ENCODE results near the gene CELA1.

The CELA1 gene

DNA sequence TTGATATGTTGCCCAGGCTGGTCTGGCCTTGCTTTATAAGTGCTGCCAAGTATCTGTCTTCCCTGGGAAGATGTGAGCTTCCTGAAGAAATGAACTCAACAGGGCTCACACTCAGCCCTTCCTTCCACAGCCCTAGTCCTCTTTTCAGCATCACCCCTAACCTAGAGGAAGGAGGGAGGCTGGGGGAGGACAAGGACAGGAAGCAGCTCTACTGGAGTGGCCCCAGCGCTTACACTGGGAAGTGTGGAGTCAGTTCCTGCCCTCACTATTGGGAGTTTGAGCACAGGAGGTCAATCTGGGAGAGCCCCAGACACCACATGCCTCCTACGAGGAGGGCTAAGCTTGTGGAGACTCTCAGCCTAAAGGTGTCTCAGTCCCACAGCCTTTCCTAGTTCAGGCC, 27.9 kb upstream of the CELA1 start:
- no peak for DNase-seq

DNA sequence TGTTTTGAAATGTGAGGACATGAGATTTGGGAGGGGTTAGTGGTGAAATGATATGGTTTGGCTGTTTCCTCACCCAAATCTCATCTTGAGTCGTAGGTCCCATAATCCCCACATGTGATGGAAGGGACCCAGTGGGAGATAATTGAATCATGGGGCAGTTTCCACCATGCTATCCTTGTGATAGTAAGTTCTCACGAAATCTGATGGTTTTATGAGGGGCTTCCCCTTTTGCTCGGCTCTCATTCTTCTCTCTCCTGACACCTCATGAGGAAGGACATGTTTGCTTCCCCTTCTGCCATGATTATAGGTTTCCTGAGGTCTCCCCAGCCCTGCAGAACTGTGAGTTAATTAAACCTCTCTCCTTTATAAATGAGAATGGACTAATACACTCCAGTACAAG, 26.7 kb upstream of the CELA1 start:
- no peak for DNase-seq

DNA sequence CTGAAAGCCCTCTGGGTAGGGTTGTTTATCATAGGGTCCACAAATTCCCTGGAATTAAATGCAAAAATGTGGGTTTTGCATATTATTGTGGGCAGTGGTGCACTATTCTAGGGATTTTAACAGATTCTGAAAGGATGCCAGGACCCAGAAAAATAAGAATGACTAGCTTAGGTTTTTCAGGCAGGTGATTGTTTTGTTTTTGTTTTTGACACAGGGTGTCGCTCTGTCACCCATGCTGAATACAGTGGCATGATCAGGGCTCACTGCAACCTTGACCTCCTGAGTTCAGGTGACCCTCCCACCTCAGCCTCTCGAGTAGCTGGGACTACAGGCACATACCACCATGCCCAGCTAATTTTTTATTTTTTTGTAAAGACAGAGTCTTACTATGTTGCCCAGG, 25.5 kb upstream of the CELA1 start:
- no peak for DNase-seq

DNA sequence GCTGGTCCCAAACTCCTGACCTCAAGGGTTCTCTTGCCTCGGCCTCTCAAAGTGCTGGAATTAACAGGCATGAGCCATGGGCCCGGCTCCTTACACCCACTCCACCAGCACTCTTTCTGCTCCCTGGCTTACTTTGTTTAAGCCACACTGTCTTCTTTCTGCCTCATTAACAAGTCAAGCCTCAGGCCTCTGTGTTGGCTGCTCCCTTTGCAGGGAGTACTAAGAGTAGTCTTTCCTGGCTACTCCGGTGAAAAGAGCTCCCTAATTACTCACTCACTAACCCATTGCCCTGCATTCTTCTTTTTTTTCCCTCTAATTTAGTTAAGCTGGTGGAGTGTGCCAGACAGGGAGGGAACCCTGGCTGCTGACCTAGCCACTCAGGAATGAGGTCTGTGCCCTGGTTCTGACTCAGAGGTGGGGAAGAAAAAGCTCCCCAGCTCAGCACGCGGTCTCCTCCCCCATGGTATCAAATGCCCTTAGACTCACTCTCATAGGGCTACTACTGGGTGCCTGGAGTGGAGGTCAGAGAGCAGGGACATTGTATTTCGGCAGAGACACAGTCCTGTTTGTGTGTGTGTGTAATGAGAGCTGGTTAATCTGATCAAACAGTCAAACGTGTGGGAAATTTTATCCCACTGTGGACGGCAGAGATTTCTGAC, 24.9 kb upstream of the CELA1 start:
- DNase-seq = no peak

DNA sequence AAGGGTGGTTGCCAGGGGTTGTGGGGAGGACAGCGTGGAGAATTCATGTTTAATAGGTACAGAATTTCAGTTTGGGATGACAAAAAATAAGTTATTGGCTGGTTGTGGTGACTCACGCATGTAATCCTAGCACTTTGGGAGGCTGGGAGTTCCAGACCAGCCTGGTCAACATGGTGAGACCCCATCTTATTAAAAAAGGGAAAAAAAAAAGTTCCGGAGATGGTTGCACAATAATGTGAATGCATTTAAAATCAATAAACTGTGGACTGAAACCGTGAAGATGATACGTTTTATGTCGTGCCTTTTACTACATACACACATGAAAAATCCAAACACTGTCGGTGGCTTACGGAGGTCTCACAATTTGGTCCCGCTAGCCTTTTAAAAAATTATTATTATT, 24.2 kb upstream of the CELA1 start:
- DNase-seq = no peak

DNA sequence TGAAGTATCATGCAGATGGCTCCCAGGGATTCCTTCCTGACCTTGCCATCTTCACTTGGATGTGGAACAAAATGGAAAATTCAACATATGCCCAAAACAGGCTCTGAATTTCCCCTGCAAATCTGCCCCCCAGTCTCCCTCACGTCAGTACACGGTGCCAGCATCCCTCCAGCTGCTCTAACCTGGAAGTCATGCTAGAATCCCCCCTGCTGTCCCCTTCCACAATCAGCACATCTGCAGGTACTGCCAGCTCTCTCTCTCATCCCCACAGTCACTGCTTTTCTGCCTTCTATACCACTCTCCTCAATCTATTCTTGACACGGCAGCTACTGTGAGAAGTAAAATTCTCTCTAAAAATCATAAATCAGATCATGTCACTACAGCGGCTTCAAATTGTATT, 23.1 kb upstream of the CELA1 start:
- no peak for DNase-seq

DNA sequence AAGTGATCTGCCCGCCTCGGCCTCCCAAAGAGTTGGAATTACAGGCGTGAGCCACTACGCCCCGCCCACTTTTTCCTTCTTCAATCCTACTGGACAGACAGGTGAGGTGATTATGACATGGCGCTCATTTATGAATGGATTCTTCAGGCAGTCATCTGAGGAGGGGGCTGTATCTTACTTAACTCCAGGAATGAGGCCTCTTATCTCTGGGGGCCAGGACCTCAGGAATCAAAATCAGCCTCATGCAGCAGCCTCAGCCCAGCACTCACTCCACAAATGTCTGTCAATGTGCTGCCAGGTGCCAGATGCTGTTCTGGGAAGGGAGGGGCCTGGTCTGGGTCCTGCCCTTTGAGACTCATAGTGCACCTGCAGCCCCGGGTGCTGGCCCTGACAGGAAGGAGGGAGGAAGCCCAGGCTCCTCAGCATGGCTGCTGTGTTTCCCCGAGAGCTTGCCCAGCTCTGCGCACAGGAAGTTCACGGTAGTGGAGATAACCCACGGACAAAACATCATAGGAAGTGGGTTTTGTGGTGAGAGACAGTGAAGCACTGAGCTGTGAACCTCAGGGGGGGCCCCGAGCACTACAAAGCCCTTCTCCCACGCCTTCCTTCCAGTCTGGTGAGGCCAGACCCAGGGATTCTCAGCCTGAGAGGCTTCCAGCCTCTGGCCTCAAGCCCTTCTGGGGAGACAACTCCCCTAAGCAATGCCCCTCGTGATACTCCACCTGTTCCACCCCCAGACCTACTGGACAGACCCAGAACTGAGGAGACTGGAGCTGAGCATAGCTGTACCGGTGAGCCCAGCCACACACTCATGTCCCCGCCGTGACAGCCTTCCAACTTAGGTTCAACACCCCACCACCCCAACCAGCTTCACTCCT, 22.4 kb upstream of the CELA1 start:
- DNase-seq = peak; percentile 64

DNA sequence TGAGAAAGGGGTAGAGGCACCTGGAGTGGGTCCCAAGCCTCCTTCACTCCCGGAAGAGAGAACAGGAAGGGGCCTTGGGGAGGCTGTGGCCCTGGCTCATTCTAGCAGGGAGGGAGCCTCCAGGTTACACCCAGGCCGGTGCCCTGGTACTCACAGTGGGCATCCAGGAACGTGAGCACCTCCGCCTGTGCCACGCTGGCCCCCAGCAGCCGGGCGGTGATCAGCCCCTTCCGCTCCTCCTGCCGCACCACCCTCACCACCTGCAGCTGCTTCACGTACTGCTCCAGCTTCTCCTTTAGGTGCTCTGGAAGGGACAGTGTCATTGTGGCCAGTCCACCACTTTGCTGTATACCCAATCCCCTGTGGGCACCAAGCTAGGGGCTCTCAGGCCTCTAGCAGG, 18.8 kb upstream of the CELA1 start:
- DNase-seq = no peak

DNA sequence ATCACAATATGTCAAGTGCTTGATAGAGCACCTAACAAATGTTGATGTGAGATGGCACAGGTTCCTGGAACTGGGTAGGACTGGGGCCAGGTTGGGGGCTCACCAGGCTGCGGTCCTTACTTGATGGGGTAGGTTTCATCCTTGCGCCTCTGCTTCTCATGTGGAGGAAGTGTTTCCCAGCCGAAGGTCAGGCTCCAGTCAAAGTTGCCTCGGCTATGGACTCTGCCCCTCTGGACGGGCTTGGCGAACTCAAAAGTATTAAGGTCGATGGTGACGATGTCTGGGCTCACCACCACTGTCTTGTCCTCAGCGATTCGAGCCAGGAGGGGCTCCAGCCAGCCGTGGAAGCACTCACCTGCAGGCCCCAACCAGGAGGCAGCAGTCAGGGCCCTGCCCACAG, 17.5 kb upstream of the CELA1 start:
- DNase-seq = no peak

DNA sequence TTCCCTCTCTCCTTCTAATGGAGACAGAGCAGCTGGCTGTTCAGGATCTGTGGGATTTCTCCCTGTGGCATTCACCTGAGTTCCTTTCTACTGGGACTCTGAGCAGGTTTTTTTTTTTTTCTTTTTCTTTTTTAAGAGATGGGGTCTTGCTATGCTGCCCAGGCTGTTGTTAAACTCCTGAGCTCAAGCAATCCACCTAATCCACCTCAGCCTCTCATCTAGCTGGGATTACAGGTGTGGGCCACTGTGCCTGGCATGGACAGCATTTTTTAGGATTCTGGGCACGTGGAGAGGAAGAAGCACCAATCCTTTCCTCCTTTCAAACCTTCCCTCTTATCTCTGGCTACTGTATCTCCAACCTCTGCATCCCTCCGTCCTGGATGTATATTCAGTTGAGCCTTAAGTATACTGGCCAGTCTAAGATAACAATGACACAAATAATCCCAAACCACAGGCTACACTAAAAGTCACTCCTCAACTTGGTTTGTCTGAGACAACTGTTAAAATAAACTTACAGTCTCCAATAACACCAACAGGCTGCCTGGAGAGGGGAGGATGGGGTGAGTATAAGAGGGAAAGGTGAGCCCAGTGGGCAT, 16.4 kb upstream of the CELA1 start:
- no peak for DNase-seq

DNA sequence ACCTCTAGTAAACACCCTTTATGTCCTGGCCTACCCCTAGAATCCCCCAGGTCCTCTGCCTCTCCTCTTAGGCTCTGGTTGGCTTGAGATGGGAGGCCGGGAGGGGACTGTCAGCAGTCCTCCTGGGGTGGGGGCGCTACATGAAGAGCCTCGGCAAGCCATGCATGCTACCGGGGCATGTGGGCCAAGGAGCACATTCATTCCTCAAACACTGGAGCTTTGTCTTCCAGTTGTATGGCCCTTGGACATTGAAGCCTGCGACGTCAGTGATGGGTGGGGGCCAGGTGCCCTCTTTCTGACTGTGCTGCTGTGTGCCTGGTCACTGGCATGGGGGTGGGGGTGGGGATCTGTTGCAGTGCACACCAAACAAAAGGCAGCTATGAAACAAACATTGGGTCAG, 15.8 kb upstream of the CELA1 start:
- no peak for DNase-seq

DNA sequence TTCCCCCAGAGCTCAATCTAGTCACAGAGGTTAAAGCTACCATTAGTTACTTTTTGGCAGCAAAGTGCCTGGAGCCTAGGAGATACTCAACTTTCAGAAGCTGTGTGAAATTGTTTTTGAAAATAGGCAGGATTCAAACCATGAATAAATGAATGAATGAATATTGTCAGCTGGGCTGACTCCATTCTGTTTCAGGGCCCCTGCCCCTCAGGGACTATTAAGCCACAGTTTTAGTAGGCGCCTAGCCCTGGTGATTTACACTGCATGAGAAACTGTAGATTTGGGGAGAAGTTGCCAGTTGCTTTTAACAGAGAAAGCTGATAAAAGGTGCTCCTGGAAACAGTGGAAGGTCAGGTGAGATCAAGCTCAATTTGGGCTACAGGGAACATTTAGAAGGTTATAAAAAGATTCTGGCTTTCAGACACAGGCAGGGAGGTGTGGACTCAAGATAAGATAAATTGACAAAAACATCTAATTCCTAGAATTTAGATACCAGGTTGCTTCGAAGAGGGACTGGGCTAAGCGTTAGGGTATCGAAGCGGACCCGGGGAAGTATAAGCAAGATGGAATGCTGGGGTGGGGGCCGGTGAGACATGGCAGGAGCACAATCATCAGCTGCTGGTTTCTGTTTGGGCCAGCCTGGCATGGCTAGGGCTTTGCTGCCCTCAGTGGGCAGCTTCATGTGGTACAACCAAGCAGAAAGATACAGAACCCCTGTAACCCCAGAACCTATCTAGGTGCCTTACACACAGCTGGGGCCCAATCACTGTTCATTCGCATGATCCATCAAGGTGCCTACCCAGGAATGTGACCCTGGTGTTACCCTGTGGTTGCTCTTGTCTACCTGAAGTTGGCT, 14.9 kb upstream of the CELA1 start:
- DNase-seq = no peak

DNA sequence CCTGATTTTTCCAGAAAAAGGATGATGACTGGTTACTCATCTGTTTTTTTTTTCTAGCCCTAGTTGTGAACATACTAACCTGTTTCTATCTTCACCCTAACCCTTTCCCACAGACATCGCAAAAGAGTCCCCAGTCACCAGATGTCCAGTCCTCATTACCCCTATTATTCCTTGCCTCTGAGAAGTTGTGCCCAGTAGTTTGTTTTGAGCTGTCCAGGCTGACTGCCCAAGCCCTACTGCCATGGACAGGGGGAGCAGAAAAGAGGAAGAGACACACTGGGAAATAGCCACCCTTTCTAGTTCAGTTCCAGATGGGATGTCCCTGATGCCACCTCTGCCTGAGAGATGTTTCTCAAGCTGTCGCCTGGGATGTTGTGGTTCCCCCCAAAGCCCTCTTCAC, 13.8 kb upstream of the CELA1 start:
- DNase-seq = no peak

DNA sequence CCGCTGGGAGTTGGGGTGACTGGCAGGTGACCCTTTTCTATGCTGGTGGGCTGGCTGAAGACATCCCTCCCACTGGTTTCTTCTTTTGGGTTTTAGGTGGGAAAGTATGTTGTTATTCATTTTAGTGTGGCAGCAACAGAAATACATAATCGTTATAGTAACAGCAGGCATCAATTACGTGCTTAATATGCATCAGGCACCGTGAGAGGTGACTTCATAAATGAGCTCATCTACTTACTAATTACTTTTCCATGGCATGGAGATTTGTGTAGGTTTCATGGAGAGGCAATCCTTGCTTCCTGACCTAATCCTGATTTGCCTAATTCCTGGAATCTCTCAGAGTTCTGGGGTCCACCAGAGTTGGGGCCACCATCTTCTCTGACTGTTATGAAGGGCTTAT, 13.4 kb upstream of the CELA1 start:
- DNase-seq = no peak

DNA sequence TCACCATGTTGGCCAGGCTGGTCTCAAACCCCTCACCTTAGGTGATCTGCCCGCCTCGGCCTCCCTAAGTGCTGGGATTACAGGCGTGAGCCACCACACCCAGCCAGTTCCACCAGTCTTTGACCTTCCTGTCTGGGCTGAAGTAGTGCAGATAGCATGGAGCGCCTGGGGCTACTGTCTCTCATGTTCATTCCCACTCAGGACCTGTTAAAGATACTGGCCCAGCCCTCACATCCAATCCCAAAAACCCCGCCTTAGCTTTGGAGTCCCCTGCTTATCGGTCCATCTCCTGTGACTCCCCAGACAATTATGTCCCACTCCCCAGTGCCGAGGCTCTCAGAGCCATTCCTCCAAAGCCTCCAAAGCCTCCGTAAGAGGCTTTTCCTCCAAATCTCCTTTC, 12.0 kb upstream of the CELA1 start:
- no peak for DNase-seq

DNA sequence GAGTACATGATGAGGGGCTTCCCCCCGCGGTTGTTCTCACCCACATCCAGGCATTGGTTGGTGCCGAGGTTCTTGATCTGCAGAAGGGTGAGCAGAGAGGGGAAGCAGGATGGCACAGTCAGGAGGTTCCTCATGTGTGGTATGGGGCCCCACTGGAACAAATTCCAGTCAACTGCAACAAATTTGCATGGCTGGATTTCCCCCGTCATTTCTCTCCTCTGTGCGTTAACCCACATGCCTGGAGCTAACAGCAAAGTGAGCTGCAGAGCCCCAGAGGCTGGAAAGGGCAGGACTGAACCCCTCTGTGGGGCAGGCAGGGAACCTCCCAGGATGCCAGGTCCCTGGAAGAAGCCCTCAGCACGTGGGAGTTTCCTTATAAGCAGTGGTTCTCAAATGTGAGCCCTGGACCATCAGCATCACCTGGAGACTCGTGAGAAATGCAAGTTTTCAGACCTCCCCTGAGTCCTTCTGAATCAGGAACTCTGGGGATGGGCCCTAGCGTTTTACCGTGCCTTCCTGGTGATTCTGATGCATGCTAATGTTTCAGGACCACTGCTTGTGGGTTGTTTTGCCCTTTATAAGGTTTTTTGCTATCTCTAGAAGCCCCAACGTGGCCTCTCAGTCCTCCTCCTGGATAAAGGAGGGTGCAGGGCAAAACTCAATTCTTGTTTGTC, 11.0 kb upstream of the CELA1 start:
- no peak for DNase-seq

DNA sequence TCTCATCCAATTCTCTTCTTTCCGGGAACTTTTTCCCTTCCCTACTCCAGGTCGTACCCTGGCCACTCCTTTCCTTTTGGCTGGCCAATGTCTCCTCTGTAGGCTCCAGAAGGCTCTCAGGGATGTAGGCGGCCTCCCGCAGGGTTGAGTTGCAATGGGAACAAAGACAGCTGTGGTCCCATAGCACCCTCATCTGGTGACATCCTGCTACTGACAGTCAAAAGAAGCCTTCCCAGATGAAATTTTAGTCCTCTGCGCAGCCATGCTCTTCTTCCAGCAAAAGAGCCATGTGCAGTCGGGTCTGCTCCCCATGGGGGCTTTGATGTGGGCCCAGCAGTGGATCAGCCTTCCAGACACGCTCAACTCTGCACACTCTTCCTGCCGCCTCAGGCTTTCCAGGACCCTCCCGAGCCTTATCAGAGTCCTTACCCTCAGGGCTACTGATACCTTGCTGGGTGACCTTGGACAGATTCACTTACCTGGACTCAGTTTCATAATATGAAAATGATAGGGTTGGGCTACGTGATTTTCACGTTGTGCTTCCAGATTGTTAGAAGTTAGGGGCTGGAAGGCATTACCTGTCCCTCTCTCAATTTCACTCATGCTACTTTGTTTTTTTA, 5.5 kb upstream of the CELA1 start:
- DNase-seq = no peak

DNA sequence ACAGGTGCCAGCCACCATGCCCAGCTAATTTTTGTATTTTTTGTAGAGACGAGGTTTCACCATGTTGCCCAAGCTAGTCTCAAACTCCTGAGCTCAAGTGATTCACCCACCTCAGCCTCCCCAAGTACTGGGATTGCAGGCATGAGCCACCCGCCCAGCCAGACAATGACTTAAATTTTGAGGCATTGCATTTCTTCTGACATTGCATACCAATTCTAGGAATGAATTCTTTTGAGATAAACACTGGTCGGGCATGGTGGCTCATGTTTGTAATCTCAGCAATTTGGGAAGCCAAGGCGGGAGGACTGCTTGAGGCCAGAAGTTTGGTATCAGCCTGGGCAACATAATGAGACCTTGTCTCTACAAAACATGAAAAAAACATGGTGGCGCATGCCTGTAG, 2.5 kb upstream of the CELA1 start:
- no peak for DNase-seq

DNA sequence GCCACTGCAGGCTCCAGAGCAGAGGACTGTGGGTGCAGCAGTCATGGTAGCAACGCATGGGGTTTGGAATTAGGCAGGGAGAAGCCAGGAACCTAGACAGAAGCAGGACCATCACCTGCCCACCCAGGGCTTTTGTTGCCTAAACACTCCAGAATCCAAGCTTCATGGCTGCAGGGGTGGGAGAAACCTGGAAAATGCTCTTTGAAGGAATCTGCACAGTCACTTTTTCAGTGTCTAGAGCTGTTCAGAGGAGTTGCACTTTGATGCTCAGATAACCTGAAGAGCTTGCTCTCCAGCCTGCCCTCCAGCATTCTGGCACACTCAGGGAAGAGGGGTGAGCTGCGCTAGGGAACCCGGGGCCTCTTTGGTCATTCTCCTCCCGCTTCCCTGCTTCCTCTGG, 1.6 kb upstream of the CELA1 start:
- no peak for DNase-seq

DNA sequence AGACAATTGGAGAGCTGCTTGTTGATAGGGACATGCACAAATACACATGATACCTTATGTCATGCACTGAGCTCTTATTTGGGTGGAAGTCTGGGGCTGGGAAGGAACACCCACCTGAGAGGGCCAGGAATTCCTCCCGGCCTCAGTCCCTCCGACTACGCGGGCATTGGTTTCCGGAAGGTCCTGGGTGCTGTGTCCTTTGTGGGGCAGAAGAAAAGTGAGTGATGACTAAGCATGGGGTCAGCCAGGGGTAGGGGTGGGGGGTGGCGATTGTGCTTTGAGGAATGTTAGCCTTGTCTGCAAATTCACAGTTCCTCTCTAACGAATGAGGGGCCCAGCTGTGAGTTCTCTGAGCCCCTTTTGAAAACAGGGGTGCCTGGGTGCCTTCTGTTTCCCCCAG, 798 bp downstream of the CELA1 start:
- no peak for DNase-seq

DNA sequence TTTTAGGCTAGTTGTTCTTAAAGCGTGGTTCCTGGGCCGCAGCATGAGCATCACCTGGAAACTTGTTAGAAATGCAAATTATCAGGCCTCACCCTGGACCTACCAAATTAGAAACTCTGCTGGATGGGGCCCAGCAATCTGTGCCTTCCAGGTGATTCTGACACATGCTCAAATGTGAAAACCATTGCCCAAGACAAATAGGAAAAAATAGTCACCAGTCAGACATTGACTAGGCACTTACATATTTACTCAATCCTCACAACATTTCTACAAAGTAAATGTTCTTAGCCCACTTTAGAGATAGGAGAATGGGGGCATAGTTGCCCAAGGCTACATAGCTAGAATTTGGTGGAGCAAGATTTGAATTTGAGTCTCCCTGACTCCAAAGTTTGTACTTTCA, 3.3 kb downstream of the CELA1 start:
- DNase-seq = no peak

DNA sequence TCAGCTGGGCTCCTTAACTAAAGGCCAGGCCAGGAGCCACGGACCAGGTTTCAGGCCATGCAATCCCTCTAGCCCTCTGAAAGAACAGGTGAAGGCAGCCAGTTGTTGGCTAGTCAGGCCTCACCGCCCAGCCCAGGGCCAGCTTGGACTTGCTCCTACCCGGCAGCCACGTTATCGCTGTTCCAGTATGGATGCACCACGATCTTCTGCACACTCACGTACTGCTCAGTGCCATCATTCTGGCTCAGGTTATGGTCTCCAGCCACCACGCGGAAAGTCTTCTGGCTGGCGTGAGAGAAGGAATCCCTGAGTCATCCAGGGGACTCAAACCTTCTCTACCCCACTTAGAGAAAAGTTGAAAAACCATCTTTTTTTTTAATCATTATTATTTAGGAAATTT, 4.1 kb downstream of the CELA1 start:
- DNase-seq = no peak

All from stimulated activated CD4-positive, alpha-beta T cell treated with anti-CD3 and anti-CD28 coated beads, Interleukin-12 subunit alpha, Interleukin-12 subunit beta, amount 100 ng/mL, for 4 hours (primary cell).